Esophagus squamous epithelium (tissue), 5 donors: ENCODE measurements around the gene CCDC134. TPM values are rescaled to one million over a fixed set of nuclear protein-coding genes. Genes with fewer than 3 reads are reported as not detected.
"Not testable (repeated sequence)": the region's sequence is repeated elsewhere in the genome, so short reads cannot be mapped to it uniquely, and the experiment has no call there.

Experiments
- DNase-seq: peaks from one replicate; lab custom pipeline; 2025; lab: John Stamatoyannopoulos, UW
- H3K27ac ChIP-seq, 4 donors: fragments of 200-600 bp; sonication (generic); one replicate each; pipeline ENCODE4 v1.5.1; 2016 to 2019; ENCODE audit warnings: mild to moderate bottlenecking in 1 of 4
- H3K27me3 ChIP-seq, 4 donors: fragments of 200-600 bp; sonication (generic); 1 replicate in 3 of 4; 2 replicates in 1 of 4; pipeline versions ENCODE4 v1.5.1 to v1.6.0; 2017 to 2021; ENCODE audit warnings: antibody characterized with exemption in 1 of 4
- H3K36me3 ChIP-seq, 3 donors: fragments of 200-600 bp; sonication (generic); one replicate each; pipeline ENCODE4 v1.5.1; 2016 to 2019
- H3K4me1 ChIP-seq, 3 donors: fragments of 200-600 bp; sonication (generic); one replicate each; pipeline ENCODE4 v1.5.1; 2017 to 2019
- H3K4me3 ChIP-seq, 4 donors: fragments of 200-600 bp; sonication (generic); 1 replicate in 3 of 4; 2 replicates in 1 of 4; pipeline ENCODE4 v1.5.1; 2016 to 2019; ENCODE audit warnings: mild to moderate bottlenecking in 2 of 4, moderate library complexity in 1 of 4
- H3K9me3 ChIP-seq, 3 donors: fragments of 200-600 bp; sonication (generic); one replicate each; pipeline ENCODE4 v1.5.1; 2016 to 2019
- CTCF ChIP-seq, 6 experiments: fragments of 450-650 bp in 4 of 6; fragments of 200-600 bp in 2 of 6; sonication (generic) in 2 of 6; IDR thresholded peaks; one replicate each; pipeline ENCODE4 v1.5.1; 2016 to 2019; ENCODE audit warnings: antibody characterized with exemption in 6 of 6, mild to moderate bottlenecking in 4 of 6, moderate library complexity in 4 of 6
- POLR2A ChIP-seq, 4 donors: fragments of 450-650 bp; IDR thresholded peaks; one replicate each; pipeline ENCODE4 v1.6.1; 2017; ENCODE audit warnings: antibody characterized with exemption in 4 of 4, mild to moderate bottlenecking in 4 of 4, moderate library complexity in 3 of 4
- WGBS, 2 donors: methylation state at CpG; one replicate each; pipeline ENCODE4 v1.1.5; 2018; 5-methylcytosine and 5-hydroxymethylcytosine counted together
- intact Hi-C: fragments of 100-400 bp; cut with DNase I; formaldehyde crosslinking; loops from one replicate; pipeline ENCODE4 v1.15.0; 2022
- total RNA-seq, 4 donors: library from RNA; depleted of rRNA; stranded (reverse); fragments of >200 nt; gene quantifications; one replicate each; pipeline ENCODE4 v1.1.0, GENCODE V29; 2016
- donor health status: DM: yes; HTN: yes; CAD: no.

CCDC134 gene
- total RNA-seq, 4 donors from 2014 or later, result 5.1 to 9.0 (median 7.2) TPM

GRCh38 chr22:41862530-41863266 is 62.2 kb downstream of the CCDC134 start:
- no peak for TF ChIP-seq POLR2A (IDR thresholded peaks at IDR 0.05)
- no peak for TF ChIP-seq CTCF (IDR thresholded peaks at IDR 0.05)
- H3K4me3 ChIP-seq, result no peak overlapping the region
- peaks cover 14 to 80% (median 22%) of the 10 kb centered on the region in 3 donors for H3K4me1 ChIP-seq
- H3K27ac ChIP-seq, result peak overlapping the region; percentile 60 to 82 (median 75)
- intact Hi-C loops, result no loop called here
- no peaks in the 10 kb centered on the region for H3K9me3 ChIP-seq
- no peak for DNase-seq
- WGBS, 2 donors, result 64 to 76% methylated on average over 8 to 11 of the region's 11 CpGs
- H3K36me3 ChIP-seq, result peaks cover 0 to 20% (median 11%) of the 10 kb centered on the region in 3 donors
- H3K27me3 ChIP-seq, result no peaks in the 10 kb centered on the region

GRCh38 chr22:41863472-41863871 is 63.0 kb downstream of the CCDC134 start:
- H3K4me3 ChIP-seq, result no peak overlapping the region
- 72 to 83% methylated on average over 2 of the region's 2 CpGs for WGBS, 2 donors
- no peaks in the 10 kb centered on the region for H3K27me3 ChIP-seq
- H3K9me3 ChIP-seq, result no peaks in the 10 kb centered on the region
- TF ChIP-seq CTCF (IDR thresholded peaks at IDR 0.05) (no peak), POLR2A (IDR thresholded peaks at IDR 0.05) (no peak)
- DNase-seq, result no peak
- intact Hi-C loops, result no loop called here
- H3K4me1 ChIP-seq, result peaks cover 14 to 72% (median 22%) of the 10 kb centered on the region in 3 donors
- H3K27ac ChIP-seq, result peak overlapping the region; percentile 60 to 82 (median 75)
- H3K36me3 ChIP-seq, result peaks cover under 1 to 28% (median 19%) of the 10 kb centered on the region in 3 donors

GRCh38 chr22:41868556-41868955 is 68.1 kb downstream of the CCDC134 start:
- H3K9me3 ChIP-seq, result no peaks in the 10 kb centered on the region
- H3K27ac ChIP-seq, result no peak overlapping the region
- TF ChIP-seq POLR2A (IDR thresholded peaks at IDR 0.05), result no peak
- no peak for TF ChIP-seq CTCF (IDR thresholded peaks at IDR 0.05)
- no peaks in the 10 kb centered on the region for H3K27me3 ChIP-seq
- H3K4me3 ChIP-seq, result no peak overlapping the region
- peaks cover 5 to 23% (median 6%) of the 10 kb centered on the region in 3 donors for H3K4me1 ChIP-seq
- peaks cover 22 to 78% (median 51%) of the 10 kb centered on the region in 3 donors for H3K36me3 ChIP-seq
- 91 to 95% methylated on average over 4 to 10 of the region's 10 CpGs for WGBS, 2 donors
- intact Hi-C loops, result no loop called here
- no peak for DNase-seq

- H3K4me3 ChIP-seq, H3K27ac ChIP-seq, DNase-seq, H3K27me3 ChIP-seq, H3K9me3 ChIP-seq, H3K4me1 ChIP-seq, intact Hi-C loops: not testable (repeated sequence)
- peaks cover 30 to 94% (median 67%) of the 10 kb centered on the region in 3 donors for H3K36me3 ChIP-seq
- no CpG with 5 or more reads among the region's 1 CpG for WGBS, 2 donors
Measured at GRCh38 chr22:41870081-41870480, 69.6 kb downstream of the CCDC134 start.

GRCh38 chr22:41870786-41871185 is 70.3 kb downstream of the CCDC134 start:
- no peaks in the 10 kb centered on the region for H3K27me3 ChIP-seq
- H3K36me3 ChIP-seq, result peaks cover 37 to 99% (median 74%) of the 10 kb centered on the region in 3 donors
- DNase-seq, result no peak
- TF ChIP-seq CTCF (IDR thresholded peaks at IDR 0.05), result no peak
- no peak for TF ChIP-seq POLR2A (IDR thresholded peaks at IDR 0.05)
- intact Hi-C loops, result no loop called here
- no peaks in the 10 kb centered on the region for H3K9me3 ChIP-seq
- no peak overlapping the region for H3K4me3 ChIP-seq
- WGBS, 2 donors, result 71 to 78% methylated on average over 4 of the region's 4 CpGs
- no peak overlapping the region for H3K27ac ChIP-seq
- peaks cover 0 to under 1% (median 0%) of the 10 kb centered on the region in 3 donors for H3K4me1 ChIP-seq
